HG03066 (cell line): Measurements from ENCODE around the gene MAST4.

Experiments
- ATAC-seq: cut with Tn5 transposase; IDR thresholded peaks from one replicate; pipeline ENCODE4 v1.9.1; 2021; ENCODE audit warnings: low read depth; ENCODE audit not compliant: unreplicated experiment

MAST4 gene

GRCh38 chr5:66982056-66982387 is 385.8 kb downstream of the MAST4 start:
- no peak for ATAC-seq

GRCh38 chr5:66982470-66982869 is 386.3 kb downstream of the MAST4 start:
- ATAC-seq: no peak

- no peak for ATAC-seq
These were observed 389.2 kb downstream of the MAST4 start for GRCh38 chr5:66985417-66985816.

- no peak for ATAC-seq
These were observed 389.8 kb downstream of the MAST4 start for GRCh38 chr5:66986009-66986408.

- no peak for ATAC-seq
These were observed 390.3 kb downstream of the MAST4 start for GRCh38 chr5:66986534-66986933.

- ATAC-seq: no peak
These were observed 390.9 kb downstream of the MAST4 start for GRCh38 chr5:66987126-66987525.

- ATAC-seq: no peak
These were observed 391.3 kb downstream of the MAST4 start for GRCh38 chr5:66987540-66987939.

- ATAC-seq: peak; percentile 54
These were observed 392.0 kb downstream of the MAST4 start for GRCh38 chr5:66987949-66988838.

- no peak for ATAC-seq
These were observed 393.1 kb downstream of the MAST4 start for GRCh38 chr5:66989286-66989685.

- no peak for ATAC-seq
These were observed 393.6 kb downstream of the MAST4 start for GRCh38 chr5:66989781-66990180.

GRCh38 chr5:66991746-66992145 is 395.6 kb downstream of the MAST4 start:
- ATAC-seq: no peak

GRCh38 chr5:66992547-66992946 is 396.4 kb downstream of the MAST4 start:
- ATAC-seq: no peak

- ATAC-seq: no peak
These were observed 397.3 kb downstream of the MAST4 start for GRCh38 chr5:66993448-66993847.

- no peak for ATAC-seq
These were observed 397.7 kb downstream of the MAST4 start for GRCh38 chr5:66993882-66994281.

- no peak for ATAC-seq
These were observed 398.6 kb downstream of the MAST4 start for GRCh38 chr5:66994790-66995189.

- no peak for ATAC-seq
These were observed 404.7 kb downstream of the MAST4 start for GRCh38 chr5:67000794-67001475.

- no peak for ATAC-seq
These were observed 406.9 kb downstream of the MAST4 start for GRCh38 chr5:67002832-67003684.

GRCh38 chr5:67003685-67003934 is 407.4 kb downstream of the MAST4 start:
- no peak for ATAC-seq

GRCh38 chr5:67003935-67004729 is 407.9 kb downstream of the MAST4 start:
- peak; percentile 64 for ATAC-seq

GRCh38 chr5:67004730-67005350 is 408.6 kb downstream of the MAST4 start:
- no peak for ATAC-seq
